ENCODE data around the gene ADAM20.

The ADAM20 gene

GRCh38 chr14:70534904-70535303 is at the start of gene ADAM20:
Gene ADAM20, minus strand, starts transcription at chr14:70535004. Its CDS starts 10,247 bp downstream, at chr14:70524757.
- Histone ChIP-seq H3K4me2 (no peak within 1 kb of the TSS), H4K20me1 (no peaks in the 10 kb centered on the region), H3K9ac (no peak within 1 kb of the TSS), H3K27ac (no peak within 1 kb of the TSS), H3K27me3 (no peaks in the 10 kb centered on the region), H3K9me3 (peaks cover 46% of the 10 kb centered on the region), H3K4me3 (no peak within 1 kb of the TSS), H3K4me1 (peaks cover 11% of the 10 kb centered on the region), H3K36me3 (peaks cover 24% of the 10 kb centered on the region)
- no peak for TF ChIP-seq Cebpa-rat (IDR thresholded peaks at IDR 0.05)

DNA sequence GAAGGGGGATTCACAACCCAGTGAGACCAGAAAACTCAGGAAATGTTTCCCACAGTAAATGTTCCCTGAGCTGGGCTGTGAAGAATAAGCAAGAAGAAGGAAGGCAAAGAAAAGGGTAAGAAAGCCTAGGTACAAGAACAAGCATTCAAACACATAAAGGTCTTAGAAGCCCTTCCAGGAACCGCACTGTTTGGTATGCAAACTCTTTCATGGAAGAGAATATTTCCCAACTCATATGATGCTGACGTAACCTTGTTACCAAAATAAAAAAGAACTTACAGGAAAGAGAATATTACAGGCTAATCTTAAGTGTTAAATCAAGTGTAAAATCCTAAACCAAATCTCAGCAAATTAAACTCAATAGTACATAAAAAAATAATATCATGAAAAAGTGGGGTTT is 42.1 kb upstream of the ADAM20 start:
- Histone ChIP-seq H3K4me2 (no peak overlapping the region), H3K4me1 (no peaks in the 10 kb centered on the region), H3K36me3 (peaks cover 40% of the 10 kb centered on the region), H3K4me3 (no peak overlapping the region), H4K20me1 (peaks cover 4% of the 10 kb centered on the region; the same call in 1 of the 2 replicates), H3K27ac (no peak overlapping the region), H3K9ac (no peak overlapping the region), H3K9me3 (no peaks in the 10 kb centered on the region; the same call in 1 of the 2 replicates), H3K27me3 (no peaks in the 10 kb centered on the region)
- TF ChIP-seq Cebpa-rat (IDR thresholded peaks at IDR 0.05): no peak

DNA sequence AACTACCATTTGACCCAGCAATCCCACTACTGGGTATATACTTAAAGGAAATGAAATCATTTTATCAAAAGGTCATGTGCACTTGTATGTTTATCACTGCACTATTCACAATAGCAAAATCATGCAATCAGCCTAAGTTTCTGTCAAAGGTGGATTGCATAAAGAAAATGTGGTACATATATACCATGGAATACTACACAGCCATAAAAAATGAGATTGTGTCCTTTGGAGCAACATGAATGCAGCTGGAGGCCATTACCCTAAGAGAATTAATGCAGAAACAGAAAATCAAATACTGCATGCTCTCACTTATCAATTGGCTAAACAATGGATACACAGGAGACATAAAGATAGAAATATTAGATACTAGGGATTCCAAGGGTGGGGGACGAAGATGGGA is 38.2 kb upstream of the ADAM20 start:
- H3K9ac ChIP-seq: no peak overlapping the region
- H3K27me3 ChIP-seq: no peaks in the 10 kb centered on the region
- peaks cover 20% of the 10 kb centered on the region; the same call in 1 of the 2 replicates for H4K20me1 ChIP-seq
- no peak overlapping the region for H3K27ac ChIP-seq
- H3K9me3 ChIP-seq: no peaks in the 10 kb centered on the region; the same call in 1 of the 2 replicates
- H3K36me3 ChIP-seq: peaks cover 12% of the 10 kb centered on the region; the same call in 1 of the 2 replicates
- H3K4me3 ChIP-seq: no peak overlapping the region
- TF ChIP-seq Cebpa-rat (IDR thresholded peaks at IDR 0.05): no peak
- H3K4me1 ChIP-seq: no peaks in the 10 kb centered on the region
- no peak overlapping the region for H3K4me2 ChIP-seq

- no peaks in the 10 kb centered on the region for H3K27me3 ChIP-seq
- H3K9ac ChIP-seq: no peak overlapping the region
- no peaks in the 10 kb centered on the region for H3K4me1 ChIP-seq
- peaks cover 8% of the 10 kb centered on the region; the same call in 1 of the 2 replicates for H3K9me3 ChIP-seq
- TF ChIP-seq Cebpa-rat (IDR thresholded peaks at IDR 0.05): no peak
- H3K36me3 ChIP-seq: peaks cover 27% of the 10 kb centered on the region
- H3K4me2 ChIP-seq: no peak overlapping the region
- H3K27ac ChIP-seq: no peak overlapping the region
- H3K4me3 ChIP-seq: no peak overlapping the region
- peaks cover 21% of the 10 kb centered on the region; the same call in 1 of the 2 replicates for H4K20me1 ChIP-seq
Measured at GRCh38 chr14:70571139-70571538, 36.3 kb upstream of the ADAM20 start.

DNA sequence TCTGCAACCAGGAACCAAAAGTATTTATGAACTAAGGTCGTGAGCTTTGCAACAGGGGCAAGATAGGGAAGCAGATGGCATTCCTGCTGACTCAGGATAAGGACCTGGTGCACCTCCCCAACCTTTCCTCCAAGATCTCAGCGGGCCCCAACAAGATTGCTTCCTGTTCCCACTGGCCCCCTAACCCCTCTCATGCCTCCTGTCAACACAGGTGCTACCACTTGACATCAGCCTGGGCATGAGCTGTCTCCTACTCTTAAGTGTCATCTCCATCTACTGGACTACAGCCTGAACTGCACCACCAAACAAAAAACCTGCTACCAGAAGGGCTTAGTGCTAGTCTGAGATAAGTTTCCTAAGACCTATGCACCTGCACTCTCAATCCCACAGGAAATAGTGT is 33.0 kb upstream of the ADAM20 start:
- Histone ChIP-seq H3K4me3 (no peak overlapping the region), H3K9me3 (peaks cover 39% of the 10 kb centered on the region), H3K4me1 (no peaks in the 10 kb centered on the region), H3K36me3 (peaks cover 47% of the 10 kb centered on the region), H3K4me2 (no peak overlapping the region), H3K9ac (no peak overlapping the region), H3K27me3 (no peaks in the 10 kb centered on the region), H3K27ac (no peak overlapping the region), H4K20me1 (peaks cover 21% of the 10 kb centered on the region; the same call in 1 of the 2 replicates)
- no peak for TF ChIP-seq Cebpa-rat (IDR thresholded peaks at IDR 0.05)

- Histone ChIP-seq H3K36me3 (peaks cover 70% of the 10 kb centered on the region), H3K9me3 (peaks cover 63% of the 10 kb centered on the region), H3K9ac (no peak overlapping the region), H3K27ac (no peak overlapping the region), H3K4me3 (no peak overlapping the region), H4K20me1 (peaks cover 11% of the 10 kb centered on the region; the same call in 1 of the 2 replicates), H3K4me1 (no peaks in the 10 kb centered on the region), H3K4me2 (no peak overlapping the region), H3K27me3 (no peaks in the 10 kb centered on the region)
- no peak for TF ChIP-seq Cebpa-rat (IDR thresholded peaks at IDR 0.05)
Measured at GRCh38 chr14:70563869-70564268, 29.1 kb upstream of the ADAM20 start.

DNA sequence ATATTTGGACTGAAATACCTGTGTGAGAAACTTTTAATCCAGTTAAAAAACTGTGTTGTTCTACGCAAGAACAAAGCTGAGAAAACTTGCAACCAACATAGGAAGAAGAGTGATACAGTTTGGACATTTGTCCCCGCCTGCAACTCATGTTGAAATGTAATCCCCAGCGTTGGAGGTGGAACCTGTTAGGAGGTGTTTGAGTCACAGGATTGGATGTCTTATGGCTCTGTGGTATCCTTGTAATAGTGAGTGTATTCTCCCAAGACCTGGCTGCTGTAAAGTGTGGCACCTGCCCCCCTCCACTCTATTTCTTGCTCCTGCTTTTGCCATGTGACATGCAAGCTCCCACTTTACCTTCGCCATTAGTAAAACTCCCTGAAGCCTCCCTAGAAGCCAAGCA is 28.6 kb upstream of the ADAM20 start:
- H3K4me1 ChIP-seq: no peaks in the 10 kb centered on the region
- no peak overlapping the region for H3K4me2 ChIP-seq
- no peak for TF ChIP-seq Cebpa-rat (IDR thresholded peaks at IDR 0.05)
- no peaks in the 10 kb centered on the region for H3K27me3 ChIP-seq
- peaks cover 7% of the 10 kb centered on the region; the same call in 1 of the 2 replicates for H4K20me1 ChIP-seq
- H3K4me3 ChIP-seq: no peak overlapping the region
- no peak overlapping the region for H3K9ac ChIP-seq
- peaks cover 63% of the 10 kb centered on the region for H3K9me3 ChIP-seq
- H3K36me3 ChIP-seq: peaks cover 70% of the 10 kb centered on the region
- H3K27ac ChIP-seq: no peak overlapping the region

GRCh38 chr14:70558356-70558755 is 23.6 kb upstream of the ADAM20 start:
- Histone ChIP-seq H3K9ac (no peak overlapping the region), H3K9me3 (peaks cover 30% of the 10 kb centered on the region), H3K4me1 (no peaks in the 10 kb centered on the region), H4K20me1 (no peaks in the 10 kb centered on the region), H3K36me3 (peaks cover 36% of the 10 kb centered on the region), H3K4me2 (no peak overlapping the region), H3K27me3 (no peaks in the 10 kb centered on the region), H3K27ac (no peak overlapping the region), H3K4me3 (no peak overlapping the region)
- TF ChIP-seq Cebpa-rat (IDR thresholded peaks at IDR 0.05): no peak

DNA sequence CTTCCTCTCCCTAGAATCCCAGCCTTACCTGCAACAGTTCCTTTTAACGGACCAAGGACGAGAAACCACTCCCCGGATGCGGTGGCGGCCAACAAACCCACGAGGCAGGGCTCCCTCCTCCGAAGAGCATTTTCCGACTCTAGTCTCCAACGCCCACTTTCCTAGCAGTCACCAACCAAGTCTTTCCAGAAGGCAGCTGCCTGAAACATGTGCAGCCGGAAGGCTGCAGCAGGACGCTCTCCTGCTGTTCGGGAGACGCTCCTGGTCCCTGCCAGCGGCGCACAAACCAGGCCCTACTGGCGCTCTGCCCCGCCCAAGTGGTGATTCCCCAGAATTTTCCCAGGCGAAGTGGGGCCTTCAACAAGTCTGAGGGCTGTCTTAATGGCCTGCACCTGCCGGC is 21.1 kb upstream of the ADAM20 start:
- Histone ChIP-seq H3K4me3 (no peak overlapping the region), H3K4me2 (no peak overlapping the region), H3K9ac (no peak overlapping the region), H3K4me1 (no peaks in the 10 kb centered on the region), H4K20me1 (no peaks in the 10 kb centered on the region), H3K27me3 (no peaks in the 10 kb centered on the region), H3K9me3 (peaks cover 6% of the 10 kb centered on the region), H3K27ac (no peak overlapping the region), H3K36me3 (peaks cover 13% of the 10 kb centered on the region; the same call in 1 of the 2 replicates)
- TF ChIP-seq Cebpa-rat (IDR thresholded peaks at IDR 0.05): no peak

- Histone ChIP-seq H3K9me3 (peaks cover 40% of the 10 kb centered on the region), H3K27me3 (no peaks in the 10 kb centered on the region), H3K4me2 (no peak overlapping the region), H3K4me1 (peaks cover 15% of the 10 kb centered on the region), H4K20me1 (no peaks in the 10 kb centered on the region), H3K9ac (no peak overlapping the region), H3K4me3 (no peak overlapping the region), H3K36me3 (peaks cover 14% of the 10 kb centered on the region; the same call in 1 of the 2 replicates), H3K27ac (no peak overlapping the region)
- TF ChIP-seq Cebpa-rat (IDR thresholded peaks at IDR 0.05): no peak
Measured at GRCh38 chr14:70538087-70538486, 3.3 kb upstream of the ADAM20 start.

DNA sequence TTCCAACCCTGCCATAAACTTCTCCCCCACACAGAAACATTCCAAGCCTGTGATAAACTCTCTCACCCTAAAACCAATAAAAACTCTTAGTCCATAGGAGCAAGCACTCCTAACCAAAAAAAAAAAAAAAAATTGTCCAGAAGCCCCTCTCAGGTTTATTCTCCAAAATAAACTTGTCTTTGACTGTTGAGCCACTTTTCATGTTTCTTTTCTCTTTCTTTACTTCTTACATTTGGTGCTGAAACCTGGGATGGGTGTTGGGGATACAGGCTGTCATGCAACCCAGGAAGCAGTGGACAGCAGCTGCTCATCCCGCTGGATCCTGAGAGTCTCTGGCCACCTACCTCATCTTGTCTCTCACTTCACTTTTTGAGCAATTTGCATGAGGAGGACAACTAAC is 2.0 kb upstream of the ADAM20 start:
- Histone ChIP-seq H3K4me2 (no peak overlapping the region), H3K9me3 (peaks cover 52% of the 10 kb centered on the region), H3K4me1 (peaks cover 15% of the 10 kb centered on the region), H4K20me1 (no peaks in the 10 kb centered on the region), H3K9ac (no peak overlapping the region), H3K4me3 (no peak overlapping the region), H3K27me3 (no peaks in the 10 kb centered on the region), H3K36me3 (peaks cover 24% of the 10 kb centered on the region), H3K27ac (no peak overlapping the region)
- TF ChIP-seq Cebpa-rat (IDR thresholded peaks at IDR 0.05): no peak

Data from BLaER1 (cell line).